Adrenal gland (tissue), 12 donors: ENCODE results near the gene IGSF22. TPM values are rescaled to one million over a fixed set of nuclear protein-coding genes. Genes with fewer than 3 reads are reported as not detected.

ENCODE experiments used
- DNase-seq, 7 donors: peaks; one replicate each; pipeline ENCODE4 v3.0.0-alpha.2; 2019 to 2020
- H3K27ac ChIP-seq, 5 donors: fragments of 200-600 bp; sonication (generic) in 4 of 5; 1 replicate in 3 of 5; 2 replicates in 2 of 5; pipeline versions ENCODE4 v1.5.1 to v1.8.0; 2016 to 2020; ENCODE audit warnings: mild to moderate bottlenecking in 1 of 5
- H3K27me3 ChIP-seq: fragments of 200-600 bp; 2 replicates; pipeline ENCODE4 v1.8.0; 2021
- H3K36me3 ChIP-seq, 2 donors: fragments of 200-600 bp; replicated peaks in 1 of 2; 1 replicate in 1 of 2; 2 replicates in 1 of 2; pipeline versions ENCODE4 v1.5.1 to v1.8.0; 2018 to 2022
- H3K4me1 ChIP-seq, 2 donors: fragments of 200-600 bp; replicated peaks in 1 of 2; 1 replicate in 1 of 2; 2 replicates in 1 of 2; pipeline versions ENCODE4 v1.5.1 to v1.8.0; 2018 to 2021
- H3K4me3 ChIP-seq, 4 donors: fragments of 200-600 bp; sonication (generic) in 3 of 4; one replicate each; pipeline ENCODE4 v1.5.1; 2016 to 2018
- H3K9me3 ChIP-seq, 3 donors: fragments of 200-600 bp; sonication (generic) in 1 of 3; replicated peaks in 1 of 3; 1 replicate in 2 of 3; 2 replicates in 1 of 3; pipeline versions ENCODE4 v1.5.1 to v1.8.0; 2016 to 2021
- POLR2A ChIP-seq, 2 donors: fragments of 450-650 bp; IDR thresholded peaks; one replicate each; pipeline ENCODE4 v1.6.1; 2017; ENCODE audit warnings: antibody characterized with exemption in 2 of 2, mild to moderate bottlenecking in 2 of 2, moderate library complexity in 1 of 2
- WGBS, 4 donors: extraction: QIAGEN DNeasy Blood & Tissue Kit in 2 of 4; methylation state at CpG; one replicate each; pipeline versions ENCODE4 v1.1.5 to v1.1.7; 2013 to 2017; 5-methylcytosine and 5-hydroxymethylcytosine counted together
- intact Hi-C, 2 donors: fragments of 100-400 bp; cut with DNase I; formaldehyde crosslinking; loops; one replicate each; pipeline versions ENCODE4 v1.14.1 to v1.15.0; 2022 to 2023
- polyA plus RNA-seq, 3 donors: library from polyadenylated mRNA; stranded (reverse); fragments of 200-250 nt in 2 of 3; fragments of 350-450 nt in 1 of 3; fragmentation: Illumina TruSeq in 1 of 3; extraction: RNeasy Lipid Tissue Mini Kit (QIAGEN cat#74804) in 1 of 3; gene quantifications; one replicate each; pipeline ENCODE4 v1.2.3, GENCODE V29; 2013 to 2014
- total RNA-seq, 9 donors: library from RNA; depleted of rRNA in 4 of 9; stranded (reverse); fragments of >200 nt in 4 of 9; fragments of 120-200 nt in 1 of 9; fragmentation: NEBNext Ultra II Directional in 1 of 9; extraction: Animal tissue kit (Norgen Biotek cat#: 25700) in 1 of 9; gene quantifications; one replicate each; pipeline versions ENCODE4 v1.1.0 to v1.2.4, GENCODE V29; 2013 to 2023
- TF ChIP-seq, protein P1 (sequence below), 6 experiments: fragments of 450-650 bp in 4 of 6; fragments of 200-600 bp in 2 of 6; sonication (generic) in 1 of 6; IDR thresholded peaks; 1 replicate in 5 of 6; 2 replicates in 1 of 6; pipeline versions ENCODE4 v1.5.1 to v1.8.0; 2016 to 2021; ENCODE audit warnings: antibody characterized with exemption in 6 of 6, mild to moderate bottlenecking in 2 of 6, moderate library complexity in 1 of 6
- donor health status: healthy with polysubstance abuse.
- donor health status: Bipolar disorder and iron deficiency.
- donor health status: DM: yes; HTN: yes; CAD: no.
- donor health status: DM: no; HTN: no; CAD: no.
- donor health status: DM: no; HTN: no; CAD: no.
- donor health status: DM: yes; HTN: yes; CAD: no.

IGSF22 gene
- total and polyA plus RNA-seq, 12 donors = 0.10 to 2.0 (median 0.97) TPM; not detected in 3

DNA sequence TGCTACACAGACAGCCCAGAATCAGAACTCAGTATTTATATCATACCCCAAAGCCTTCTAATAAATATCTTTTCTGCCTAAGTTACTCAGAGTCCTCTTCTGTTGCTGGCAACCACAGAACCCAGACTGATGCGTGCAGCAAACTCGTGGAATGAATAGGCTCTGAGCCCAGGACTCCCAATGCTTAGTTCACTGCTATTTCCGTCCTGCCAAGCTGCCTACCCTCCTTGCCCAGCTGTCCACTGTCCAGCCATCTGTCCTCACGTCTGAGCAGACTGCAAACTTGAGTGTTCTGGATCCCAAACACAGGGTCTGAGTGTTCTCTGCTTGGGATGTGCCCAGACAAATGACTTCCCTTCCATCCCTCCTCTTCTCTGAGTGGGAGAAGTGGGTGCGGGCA is 46.2 kb upstream of the IGSF22 start:
- Histone ChIP-seq H3K9me3 (no peaks in the 10 kb centered on the region), H3K36me3 (no peaks in the 10 kb centered on the region), H3K27me3 (no peaks in the 10 kb centered on the region), H3K4me1 (no peaks in the 10 kb centered on the region), H3K4me3 (no peak overlapping the region), H3K27ac (no peak overlapping the region)
- intact Hi-C loops = no loop called here
- WGBS, 4 donors = 65 to 80% (median 77%) methylated on average over 5 of the region's 5 CpGs
- no peak for DNase-seq
- TF ChIP-seq, protein P1, sequence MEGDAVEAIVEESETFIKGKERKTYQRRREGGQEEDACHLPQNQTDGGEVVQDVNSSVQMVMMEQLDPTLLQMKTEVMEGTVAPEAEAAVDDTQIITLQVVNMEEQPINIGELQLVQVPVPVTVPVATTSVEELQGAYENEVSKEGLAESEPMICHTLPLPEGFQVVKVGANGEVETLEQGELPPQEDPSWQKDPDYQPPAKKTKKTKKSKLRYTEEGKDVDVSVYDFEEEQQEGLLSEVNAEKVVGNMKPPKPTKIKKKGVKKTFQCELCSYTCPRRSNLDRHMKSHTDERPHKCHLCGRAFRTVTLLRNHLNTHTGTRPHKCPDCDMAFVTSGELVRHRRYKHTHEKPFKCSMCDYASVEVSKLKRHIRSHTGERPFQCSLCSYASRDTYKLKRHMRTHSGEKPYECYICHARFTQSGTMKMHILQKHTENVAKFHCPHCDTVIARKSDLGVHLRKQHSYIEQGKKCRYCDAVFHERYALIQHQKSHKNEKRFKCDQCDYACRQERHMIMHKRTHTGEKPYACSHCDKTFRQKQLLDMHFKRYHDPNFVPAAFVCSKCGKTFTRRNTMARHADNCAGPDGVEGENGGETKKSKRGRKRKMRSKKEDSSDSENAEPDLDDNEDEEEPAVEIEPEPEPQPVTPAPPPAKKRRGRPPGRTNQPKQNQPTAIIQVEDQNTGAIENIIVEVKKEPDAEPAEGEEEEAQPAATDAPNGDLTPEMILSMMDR (IDR thresholded peaks at IDR 0.05) = no peak
- TF ChIP-seq POLR2A (IDR thresholded peaks at IDR 0.05) = no peak

DNA sequence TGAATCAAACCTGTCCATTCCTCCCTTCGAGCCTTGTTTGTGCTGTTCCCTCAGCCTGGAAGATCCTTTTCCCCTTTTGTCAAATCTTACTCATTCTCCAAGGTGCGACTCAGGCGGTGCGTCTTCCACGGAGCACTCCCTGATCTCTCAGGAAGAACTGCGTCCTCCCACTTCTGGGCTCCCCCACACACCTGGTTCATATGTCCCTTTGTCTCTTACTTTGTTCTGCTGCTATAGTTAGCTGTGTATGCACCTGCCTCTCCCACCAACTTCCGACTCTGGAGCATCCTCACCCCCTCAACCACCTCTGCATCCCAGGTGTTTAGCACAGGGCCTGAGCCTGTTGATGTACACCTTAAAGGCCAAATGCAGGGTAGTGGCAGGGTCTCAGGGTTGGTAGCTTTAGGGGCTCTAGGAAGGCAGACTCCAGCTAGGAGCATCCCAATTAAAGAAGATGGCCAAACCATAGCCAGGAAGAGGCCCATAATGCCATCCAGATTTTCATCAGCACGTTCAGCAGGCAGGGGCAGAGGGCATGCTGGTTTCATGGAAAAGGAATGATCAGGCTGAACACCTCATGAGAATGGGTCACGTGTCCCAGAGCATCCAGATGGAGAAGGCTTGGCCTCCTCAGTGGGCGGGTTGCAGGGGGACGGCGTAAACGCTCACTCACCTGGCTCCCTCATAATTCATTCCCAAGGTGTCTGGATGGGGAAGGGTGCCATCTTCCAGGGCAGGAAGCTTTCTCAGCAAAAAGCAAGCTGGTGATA is 45.5 kb upstream of the IGSF22 start:
- Histone ChIP-seq H3K9me3 (no peaks in the 10 kb centered on the region), H3K27ac (no peak overlapping the region), H3K4me1 (no peaks in the 10 kb centered on the region), H3K36me3 (no peaks in the 10 kb centered on the region), H3K27me3 (no peaks in the 10 kb centered on the region), H3K4me3 (no peak overlapping the region)
- WGBS, 4 donors = 70 to 88% (median 83%) methylated on average over 13 of the region's 13 CpGs
- DNase-seq = no peak
- TF ChIP-seq POLR2A (IDR thresholded peaks at IDR 0.05) = no peak
- TF ChIP-seq, protein P1 (IDR thresholded peaks at IDR 0.05) = no peak
- intact Hi-C loops = no loop called here

DNA sequence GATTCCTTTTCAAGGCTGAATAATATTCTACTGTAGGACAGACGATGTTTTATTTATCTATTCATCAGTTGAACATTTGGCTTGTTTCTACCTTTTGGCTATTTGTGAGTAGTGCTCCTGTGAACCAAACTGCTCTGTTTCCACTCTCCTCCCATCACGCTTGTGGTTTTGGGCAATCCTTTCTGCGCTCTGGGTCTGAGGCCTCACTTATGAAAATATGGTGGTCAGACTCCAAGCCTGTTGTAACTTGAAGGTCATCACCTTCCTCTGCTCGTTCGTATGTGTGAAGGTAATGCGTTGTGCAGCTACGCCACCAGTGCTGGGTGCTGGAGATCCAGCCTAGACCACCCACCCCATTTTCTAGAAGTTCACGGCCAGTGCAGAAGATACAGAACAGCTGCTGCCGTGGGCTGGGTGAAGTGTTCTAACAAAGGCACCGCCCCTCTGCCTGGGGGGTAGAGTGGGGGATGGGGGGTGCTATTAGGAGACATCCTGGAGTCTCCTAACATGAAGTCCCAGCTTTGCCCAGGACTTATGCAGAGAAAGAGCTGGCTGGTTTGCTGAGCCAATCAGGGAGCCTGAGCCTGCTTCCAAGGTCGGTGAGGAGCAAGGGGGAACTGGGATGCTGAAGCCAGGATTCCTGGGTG is 44.6 kb upstream of the IGSF22 start:
- Histone ChIP-seq H3K4me1 (no peaks in the 10 kb centered on the region), H3K27ac (no peak overlapping the region), H3K36me3 (no peaks in the 10 kb centered on the region), H3K9me3 (no peaks in the 10 kb centered on the region), H3K4me3 (no peak overlapping the region), H3K27me3 (no peaks in the 10 kb centered on the region)
- 57 to 73% (median 69%) methylated on average over 7 to 11 of the region's 11 CpGs for WGBS, 4 donors
- no peak for DNase-seq
- intact Hi-C loops = no loop called here
- TF ChIP-seq POLR2A (IDR thresholded peaks at IDR 0.05) = no peak
- TF ChIP-seq, protein P1 (IDR thresholded peaks at IDR 0.05) = no peak

DNA sequence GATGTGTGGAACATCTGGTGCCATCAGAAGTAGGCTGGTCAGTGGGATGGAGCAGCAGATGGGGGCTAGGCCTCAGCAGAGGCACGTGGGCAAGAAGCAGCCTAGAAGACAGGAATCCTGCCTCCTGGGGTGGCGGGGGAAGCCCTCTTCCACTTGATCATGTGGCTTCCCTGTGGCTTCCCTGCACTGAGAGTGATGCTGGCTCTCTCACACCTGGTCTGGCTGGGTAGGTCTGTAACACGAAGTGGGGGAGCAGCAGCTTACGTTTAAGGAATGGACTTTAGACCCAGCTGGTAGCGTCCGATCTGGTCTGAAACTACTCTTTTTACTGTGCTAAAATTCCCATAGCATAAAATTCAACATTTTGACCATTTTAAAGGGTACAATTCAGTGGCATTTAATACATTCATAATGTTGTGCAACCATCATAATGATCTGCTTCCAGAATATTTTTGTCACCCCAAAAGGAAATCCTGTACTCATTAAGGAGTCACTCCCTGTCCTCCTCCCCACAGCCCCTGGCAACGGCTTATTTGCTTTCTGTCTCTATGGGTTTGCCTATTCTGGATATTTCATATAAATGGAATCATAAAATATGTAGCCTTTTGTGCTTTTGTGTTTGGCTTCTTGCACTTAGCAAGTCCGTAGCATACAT is 43.9 kb upstream of the IGSF22 start:
- Histone ChIP-seq H3K9me3 (no peaks in the 10 kb centered on the region), H3K4me1 (no peaks in the 10 kb centered on the region), H3K27ac (no peak overlapping the region), H3K36me3 (no peaks in the 10 kb centered on the region), H3K27me3 (no peaks in the 10 kb centered on the region), H3K4me3 (no peak overlapping the region)
- no peak for DNase-seq
- intact Hi-C loops = loop anchor here in 1 of 2 donors (10.0 kb wide), 1 partner anchor 655 kb away; no protein-coding TSS in a partner anchor
- WGBS, 4 donors = 54 to 63% (median 56%) methylated on average over 7 to 8 of the region's 8 CpGs
- TF ChIP-seq POLR2A (IDR thresholded peaks at IDR 0.05) = no peak
- TF ChIP-seq, protein P1 (IDR thresholded peaks at IDR 0.05) = no peak
